Spinal cord (tissue), 10 donors: Measurements from ENCODE around the gene SRSF1. TPM values are rescaled to one million over a fixed set of nuclear protein-coding genes. Genes with fewer than 3 reads are reported as not detected.
A peak's percentile ranks its signal among the peaks of the same experiment; 100 is the strongest.
"Not testable (repeated sequence)": the region's sequence is repeated elsewhere in the genome, so short reads cannot be mapped to it uniquely, and the experiment has no call there.

Experiments
- DNase-seq, 6 donors: peaks; one replicate each; pipeline versions ENCODE4 v3.0.0 to v3.0.0-alpha.2; 2013 to 2015; ENCODE audit warnings: low spot score in 6 of 6, low read depth in 4 of 6
- H3K27ac ChIP-seq: one replicate; pipeline ENCODE4 v1.5.1; 2013; ENCODE audit warnings: low read depth, low read length, control low read depth
- H3K27me3 ChIP-seq: one replicate; pipeline ENCODE4 v1.6.1; 2013; ENCODE audit warnings: low read length; ENCODE audit not compliant: control insufficient read depth, insufficient read depth
- H3K36me3 ChIP-seq: one replicate; pipeline ENCODE4 v1.6.1; 2013; ENCODE audit warnings: low read length; ENCODE audit not compliant: control insufficient read depth, insufficient read depth
- H3K4me1 ChIP-seq: one replicate; pipeline ENCODE4 v1.6.1; 2013; ENCODE audit warnings: low read length; ENCODE audit not compliant: control insufficient read depth, insufficient read depth
- H3K4me3 ChIP-seq: one replicate; pipeline ENCODE4 v1.5.1; 2013; ENCODE audit warnings: low read depth, low read length, control low read depth
- H3K9me3 ChIP-seq: one replicate; pipeline ENCODE4 v1.6.1; 2013; ENCODE audit warnings: low read length; ENCODE audit not compliant: control insufficient read depth, insufficient read depth
- WGBS: methylation state at CpG from one replicate; pipeline ENCODE4 v1.1.5; 2013; ENCODE audit warnings: missing lambda C conversion rate; ENCODE audit not compliant: insufficient coverage; 5-methylcytosine and 5-hydroxymethylcytosine counted together
- polyA plus RNA-seq, 2 donors: library from polyadenylated mRNA; unstranded; fragments of 120-200 nt; gene quantifications; one replicate each; pipeline ENCODE4 v1.2.1, GENCODE V29; 2013; ENCODE audit not compliant: insufficient read length in 2 of 2
- total RNA-seq, 2 donors: library from RNA; depleted of rRNA in 1 of 2; stranded (reverse); fragments of 120-200 nt in 1 of 2; fragments of >200 nt in 1 of 2; gene quantifications; one replicate each; pipeline versions ENCODE4 v1.2.3 to v1.2.4, GENCODE V29; 2013 to 2014
- donor health status: healthy.

Gene SRSF1
- total and polyA plus RNA-seq, 4 donors, result 200 to 234 (median 218) TPM

DNA sequence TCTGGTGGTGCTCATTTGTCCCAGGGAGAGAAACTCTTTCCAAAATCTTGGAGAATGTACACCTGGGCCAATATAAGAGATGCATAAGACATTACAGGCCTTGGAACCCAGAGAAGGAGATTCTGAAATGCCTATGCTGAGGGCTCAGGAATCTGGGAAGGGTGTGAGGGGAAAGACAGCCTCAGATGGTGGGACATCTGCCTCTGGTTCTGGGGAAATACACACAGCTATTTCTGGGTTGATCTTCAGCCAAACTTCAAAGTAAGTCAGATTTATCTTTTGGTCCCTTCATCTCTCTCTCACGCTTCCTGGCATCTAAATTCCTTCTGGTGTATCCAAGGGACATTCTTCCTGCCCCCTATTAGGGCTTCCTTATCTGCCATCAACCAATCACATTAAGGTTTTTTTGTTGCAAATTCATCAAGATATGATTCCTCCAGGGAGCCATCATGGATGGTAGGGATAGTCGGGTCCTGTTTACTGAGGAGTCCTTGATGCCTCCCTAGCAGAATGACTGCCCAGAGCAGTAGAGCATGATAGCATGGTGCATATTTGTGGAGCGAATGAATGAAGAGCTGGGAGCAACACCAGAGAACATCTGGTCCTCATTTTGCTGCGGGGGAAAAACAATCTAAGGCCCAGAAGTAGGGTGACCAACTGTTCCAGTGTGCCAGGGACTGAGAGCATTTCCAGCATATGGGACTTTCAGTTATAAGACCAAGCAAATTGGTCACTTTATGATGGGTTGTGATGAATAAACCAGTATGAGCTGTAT lies 40.5 kb upstream of the SRSF1 start:
- Histone ChIP-seq H3K27me3 (no peaks in the 10 kb centered on the region), H3K4me3 (no peak overlapping the region), H3K4me1 (peaks cover 5% of the 10 kb centered on the region), H3K27ac (no peak overlapping the region), H3K36me3 (no peaks in the 10 kb centered on the region), H3K9me3 (no peaks in the 10 kb centered on the region)
- 61% methylated on average over 4 of the region's 4 CpGs for WGBS
- DNase-seq, result peak in 2 of 6 donors; percentile 42 to 94

DNA sequence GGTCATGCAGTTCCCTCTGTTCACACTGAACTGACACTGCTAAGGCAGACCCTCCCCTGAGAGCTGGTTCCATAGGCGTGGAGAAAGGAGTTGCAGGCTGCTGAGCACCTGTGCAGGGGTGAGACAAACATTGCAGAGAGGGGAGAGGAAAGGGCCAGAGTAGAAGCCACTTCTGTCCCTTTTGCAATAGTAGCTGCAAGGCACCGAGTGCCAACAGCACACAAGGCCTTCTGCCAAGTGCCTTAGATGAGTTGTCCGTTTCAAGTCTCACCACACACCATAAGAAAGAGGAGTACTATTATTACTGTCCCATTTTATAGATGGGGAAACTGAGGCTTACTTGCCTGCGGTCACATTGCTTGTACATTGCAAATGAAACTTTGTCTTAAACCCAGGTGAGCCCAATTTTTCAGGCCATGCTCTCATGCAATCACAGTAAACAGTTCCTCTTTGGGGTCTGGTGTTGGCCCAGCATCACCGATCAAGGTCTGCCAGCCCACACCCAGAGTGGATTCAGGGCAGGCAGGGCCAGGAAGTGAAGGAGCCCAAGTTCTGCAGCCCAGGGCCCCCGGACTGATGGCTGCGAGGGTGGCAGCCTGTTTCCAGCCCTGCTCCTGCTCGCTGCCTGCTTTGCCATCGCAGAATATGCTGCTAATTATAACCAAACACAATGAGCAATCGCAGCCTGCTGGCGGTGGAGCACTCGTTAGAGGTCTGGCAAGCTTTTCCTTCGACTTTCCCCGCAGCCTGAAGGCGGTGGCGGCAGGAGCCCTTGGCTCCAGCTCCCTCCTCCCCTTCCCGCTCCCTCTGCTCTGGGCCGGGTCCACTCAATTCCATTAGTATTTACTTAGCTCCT lies 39.4 kb upstream of the SRSF1 start:
- H3K4me3 ChIP-seq, result no peak overlapping the region
- no peaks in the 10 kb centered on the region for H3K9me3 ChIP-seq
- H3K27ac ChIP-seq, result no peak overlapping the region
- H3K4me1 ChIP-seq, result peaks cover 5% of the 10 kb centered on the region
- WGBS, result 41% methylated on average over 9 of the region's 18 CpGs
- no peaks in the 10 kb centered on the region for H3K27me3 ChIP-seq
- DNase-seq, result peak in 2 of 6 donors; percentile 43 to 91
- H3K36me3 ChIP-seq, result no peaks in the 10 kb centered on the region

DNA sequence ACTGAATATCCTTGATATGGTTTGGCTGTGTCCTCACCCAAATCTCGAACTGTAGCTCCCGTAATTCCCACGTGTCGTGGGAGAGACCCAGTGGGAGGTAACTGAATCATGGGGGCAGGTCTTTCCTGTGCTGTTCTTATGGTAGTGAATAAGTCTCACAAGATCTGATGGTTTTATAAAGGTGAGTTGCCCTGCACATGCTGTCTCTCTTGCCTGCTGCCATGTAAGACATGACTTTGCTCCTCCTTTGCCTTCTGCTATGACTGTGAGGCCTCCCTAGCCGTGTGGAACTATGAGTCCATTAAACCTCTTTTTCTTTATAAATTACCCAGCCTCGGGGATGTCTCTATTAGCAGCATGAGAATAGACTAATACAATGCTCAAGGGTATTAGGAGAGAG lies 37.2 kb upstream of the SRSF1 start:
- WGBS, result 93% methylated on average over 4 of the region's 6 CpGs
- not testable (repeated sequence) for H3K27ac ChIP-seq, H3K9me3 ChIP-seq, H3K4me3 ChIP-seq, H3K4me1 ChIP-seq, DNase-seq, H3K27me3 ChIP-seq, H3K36me3 ChIP-seq

- Histone ChIP-seq H3K4me1 (peaks cover 5% of the 10 kb centered on the region), H3K27ac (no peak overlapping the region), H3K4me3 (no peak overlapping the region), H3K27me3 (no peaks in the 10 kb centered on the region), H3K9me3 (no peaks in the 10 kb centered on the region), H3K36me3 (no peaks in the 10 kb centered on the region)
- 86% methylated on average over 2 of the region's 5 CpGs for WGBS
- no peak for DNase-seq
Measured at GRCh38 chr17:58043221-58044181, 36.5 kb upstream of the SRSF1 start.

DNA sequence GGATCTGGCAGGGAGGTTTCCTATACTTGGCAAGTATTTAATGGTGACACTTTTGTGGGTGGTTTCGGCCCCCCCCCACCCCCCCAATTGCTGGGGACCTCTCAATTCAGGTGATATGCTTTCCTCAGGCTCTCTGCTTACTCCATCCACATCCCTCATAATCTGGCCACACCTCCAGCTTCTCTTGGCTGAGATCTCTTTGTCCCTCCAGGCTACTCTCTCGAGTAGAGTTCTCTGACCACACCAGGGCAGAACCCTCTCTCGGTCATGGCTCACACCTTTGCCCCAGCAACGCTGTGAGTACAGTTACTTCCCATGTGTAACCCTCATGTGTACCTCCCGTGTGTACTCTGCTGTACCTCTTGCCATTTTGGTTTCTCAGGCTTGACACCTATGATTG lies 34.1 kb upstream of the SRSF1 start:
- Histone ChIP-seq H3K9me3 (no peaks in the 10 kb centered on the region), H3K27ac (no peak overlapping the region), H3K4me1 (no peaks in the 10 kb centered on the region), H3K4me3 (no peak overlapping the region), H3K36me3 (no peaks in the 10 kb centered on the region), H3K27me3 (no peaks in the 10 kb centered on the region)
- WGBS, result 72% methylated on average over 3 of the region's 5 CpGs
- no peak for DNase-seq

DNA sequence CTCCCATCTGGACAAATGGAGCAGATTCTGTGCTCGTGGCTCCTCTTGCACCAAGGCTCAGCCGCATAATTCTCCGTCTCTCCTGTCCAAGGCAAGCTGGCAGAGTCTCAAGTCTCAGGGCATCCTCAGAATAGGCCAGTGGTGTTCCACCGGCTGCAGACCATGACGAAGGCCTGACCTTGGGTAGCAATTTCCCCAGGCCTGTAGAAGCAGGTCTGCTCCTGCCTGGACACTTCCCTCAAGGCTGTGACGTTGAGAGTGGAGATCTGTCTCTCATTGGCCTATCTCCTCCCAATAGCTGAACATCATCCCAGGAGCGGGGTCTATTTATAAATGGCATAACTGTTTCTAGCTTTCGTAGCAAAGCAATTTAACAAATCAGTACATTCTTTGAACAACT lies 33.3 kb upstream of the SRSF1 start:
- Histone ChIP-seq H3K4me3 (no peak overlapping the region), H3K27me3 (no peaks in the 10 kb centered on the region), H3K36me3 (no peaks in the 10 kb centered on the region), H3K4me1 (no peaks in the 10 kb centered on the region), H3K27ac (no peak overlapping the region), H3K9me3 (no peaks in the 10 kb centered on the region)
- 76% methylated on average over 6 of the region's 8 CpGs for WGBS
- no peak for DNase-seq

- H3K36me3 ChIP-seq, result no peaks in the 10 kb centered on the region
- no peaks in the 10 kb centered on the region for H3K27me3 ChIP-seq
- no peak overlapping the region for H3K4me3 ChIP-seq
- no peaks in the 10 kb centered on the region for H3K9me3 ChIP-seq
- DNase-seq, result no peak
- 79% methylated on average over 2 of the region's 3 CpGs for WGBS
- H3K4me1 ChIP-seq, result no peaks in the 10 kb centered on the region
- H3K27ac ChIP-seq, result no peak overlapping the region
Measured at GRCh38 chr17:58039975-58040374, 32.9 kb upstream of the SRSF1 start.

GRCh38 chr17:58032691-58033415 lies 25.8 kb upstream of the SRSF1 start:
- Histone ChIP-seq H3K27me3 (no peaks in the 10 kb centered on the region), H3K4me3 (no peak overlapping the region)

DNA sequence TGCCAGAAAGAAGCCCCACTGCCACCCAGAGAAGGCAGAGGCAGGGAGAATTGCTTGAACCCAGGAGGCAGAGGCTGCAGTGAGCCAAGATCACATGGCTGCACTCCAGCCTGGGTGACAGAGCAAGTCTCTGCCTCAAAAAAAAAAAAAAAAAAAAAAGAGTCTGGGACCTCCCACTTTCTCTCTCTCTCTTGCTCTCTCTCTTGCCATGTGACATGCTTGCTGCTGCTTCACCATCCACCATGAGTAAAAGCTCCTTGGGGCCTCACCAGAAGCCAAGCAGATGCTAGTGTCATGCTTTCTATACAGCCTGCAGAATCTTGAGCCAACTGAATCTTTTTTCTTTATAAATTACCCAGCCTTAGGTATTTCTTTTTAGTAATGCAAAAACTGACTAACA lies 21.5 kb upstream of the SRSF1 start:
- Histone ChIP-seq H3K4me3 (no peak overlapping the region), H3K4me1 (no peaks in the 10 kb centered on the region), H3K9me3 (no peaks in the 10 kb centered on the region), H3K27ac (no peak overlapping the region), H3K36me3 (no peaks in the 10 kb centered on the region), H3K27me3 (no peaks in the 10 kb centered on the region)
- no peak for DNase-seq

More at GRCh38 chr17:58032691-58033415, 25.8 kb upstream of the SRSF1 start:
- 19% methylated on average over 3 of the region's 6 CpGs for WGBS
- no peaks in the 10 kb centered on the region for H3K9me3 ChIP-seq
- no peaks in the 10 kb centered on the region for H3K4me1 ChIP-seq
- no peaks in the 10 kb centered on the region for H3K36me3 ChIP-seq
- H3K27ac ChIP-seq, result no peak overlapping the region
- peak in 1 of 6 donors; percentile 29 for DNase-seq
